NCI-H460 (cell line): Measurements from ENCODE around the gene RBMY1A1. TPM values are rescaled to one million over a fixed set of nuclear protein-coding genes. Genes with fewer than 3 reads are reported as not detected.
"Not testable (repeated sequence)": the region's sequence is repeated elsewhere in the genome, so short reads cannot be mapped to it uniquely, and the experiment has no call there.

ENCODE experiments used
- DNase-seq: peaks from one replicate; pipeline ENCODE4 v3.0.0-alpha.2; 2016; ENCODE audit warnings: low read depth; ENCODE audit errors: extremely low read depth
- polyA plus RNA-seq: library from polyadenylated mRNA; depleted of rRNA; stranded (reverse); fragments of >200 nt; gene quantifications from 2 replicates; pipeline ENCODE4 v1.2.3, GENCODE V29; 2014; cell fraction: nucleus; rRNA removed
- total RNA-seq: library from RNA; depleted of rRNA; stranded (reverse); fragments of >200 nt; shearing (Covaris generic); gene quantifications from 2 replicates; pipeline ENCODE4 v1.2.3, GENCODE V29; 2014; rRNA removed

The RBMY1A1 gene
- total RNA-seq: not detected in 2 replicates
- polyA plus RNA-seq: not detected in 2 replicates

- DNase-seq: not testable (repeated sequence)
Measured at GRCh38 chrY:21534579-21534978, at the start of gene RBMY1A1. TSS of gene RBMY1A1 (plus strand) at chrY:21534879. CDS start at chrY:21536892, 2,013 bp downstream.

- DNase-seq: not testable (repeated sequence)
Measured at GRCh38 chrY:21511038-21511437, 23.6 kb upstream of the RBMY1A1 start, which contains the start of gene RBMY1B. TSS of gene RBMY1B (plus strand) at chrY:21511338. CDS start at chrY:21513351, 2,013 bp downstream.

- not testable (repeated sequence) for DNase-seq
Measured at GRCh38 chrY:21559316-21559984, 24.8 kb downstream of the RBMY1A1 start.

- DNase-seq: no peak
Measured at GRCh38 chrY:21585449-21585848, 50.8 kb downstream of the RBMY1A1 start.

- not testable (repeated sequence) for DNase-seq
Measured at GRCh38 chrY:21586454-21586853, 51.8 kb downstream of the RBMY1A1 start.

GRCh38 chrY:21592059-21592458 is 57.4 kb downstream of the RBMY1A1 start:
- no peak for DNase-seq

- not testable (repeated sequence) for DNase-seq
Measured at GRCh38 chrY:21596287-21596686, 61.6 kb downstream of the RBMY1A1 start.

Other genes with a start within 250 kb of the RBMY1A1 start
- gene RBMY1B, start 23.5 kb upstream of the RBMY1A1 start, total RNA-seq: not detected in 2 replicates